Mesendoderm (in vitro differentiated cells): Measurements from ENCODE around the gene TANGO6.
A peak's percentile ranks its signal among the peaks of the same experiment; 100 is the strongest.

Source experiments
- DNase-seq: peaks from one replicate; pipeline ENCODE4 v3.0.0; 2013
- H2AK5ac ChIP-seq: 2 replicates; pipeline ENCODE4 v1.6.1; 2013; ENCODE audit warnings: low read length, inconsistent platforms
- H2BK120ac ChIP-seq: 2 replicates; pipeline ENCODE4 v1.6.1; 2013; ENCODE audit warnings: low read depth, mild to moderate bottlenecking, low read length, moderate library complexity, mixed read lengths
- H2BK15ac ChIP-seq: replicated peaks from 2 replicates; pipeline ENCODE4 v1.6.1; 2013; ENCODE audit warnings: low read depth, mild to moderate bottlenecking, moderate library complexity
- H2BK5ac ChIP-seq: 2 replicates; pipeline ENCODE4 v1.6.1; 2013; ENCODE audit warnings: low read length, inconsistent platforms
- H3K18ac ChIP-seq: 2 replicates; pipeline ENCODE4 v1.6.1; 2013; ENCODE audit warnings: mild to moderate bottlenecking, low read length, mixed read lengths
- H3K23ac ChIP-seq: one replicate; pipeline ENCODE4 v1.6.1; 2013; ENCODE audit warnings: low read length
- H3K27ac ChIP-seq: 2 replicates; pipeline ENCODE4 v1.5.1; 2013; ENCODE audit warnings: low read depth, mild to moderate bottlenecking, inconsistent platforms, low read length, moderate library complexity
- H3K27me3 ChIP-seq: 2 replicates; pipeline ENCODE4 v1.6.1; 2013; ENCODE audit warnings: low read length, control low read depth, mild to moderate bottlenecking, inconsistent platforms; ENCODE audit not compliant: insufficient read depth, poor library complexity
- H3K36me3 ChIP-seq: 2 replicates; pipeline ENCODE4 v1.6.1; 2013; ENCODE audit warnings: low read length, inconsistent platforms; ENCODE audit not compliant: control insufficient read depth, insufficient read depth
- H3K4ac ChIP-seq: one replicate; pipeline ENCODE4 v1.6.1; 2013; ENCODE audit warnings: low read depth, mild to moderate bottlenecking, low read length, moderate library complexity
- H3K4me1 ChIP-seq: 2 replicates; pipeline ENCODE4 v1.6.1; 2013; ENCODE audit warnings: low read depth, low read length, inconsistent platforms; ENCODE audit not compliant: control insufficient read depth
- H3K4me2 ChIP-seq: 2 replicates; pipeline ENCODE4 v1.6.1; 2013; ENCODE audit warnings: low read length
- H3K4me3 ChIP-seq: 2 replicates; pipeline ENCODE4 v1.5.1; 2013; ENCODE audit warnings: mild to moderate bottlenecking, low read length
- H3K56ac ChIP-seq: one replicate; pipeline ENCODE4 v1.6.1; 2013; ENCODE audit warnings: low read length
- H3K79me1 ChIP-seq: 2 replicates; pipeline ENCODE4 v1.6.1; 2013; ENCODE audit warnings: low read length, inconsistent platforms
- H3K79me2 ChIP-seq: 2 replicates; pipeline ENCODE4 v1.6.1; 2013; ENCODE audit warnings: mild to moderate bottlenecking, low read length; ENCODE audit not compliant: control insufficient read depth, insufficient read depth
- H3K9ac ChIP-seq: 2 replicates; pipeline ENCODE4 v1.6.1; 2013; ENCODE audit warnings: low read length, inconsistent platforms
- H4K5ac ChIP-seq: one replicate; pipeline ENCODE4 v1.6.1; 2013; ENCODE audit warnings: low read length
- H4K8ac ChIP-seq: one replicate; pipeline ENCODE4 v1.6.1; 2013; ENCODE audit warnings: low read depth, mild to moderate bottlenecking, control low read depth, low read length, moderate library complexity
- WGBS: extraction: QIAGEN DNeasy Blood & Tissue Kit; methylation state at CpG from one replicate; pipeline ENCODE4 v1.1.7; 2013; ENCODE audit warnings: low lambda C conversion rate, missing lambda C conversion rate; ENCODE audit not compliant: insufficient coverage; ENCODE audit errors: extremely low coverage; 5-methylcytosine and 5-hydroxymethylcytosine counted together

TANGO6 gene

DNA sequence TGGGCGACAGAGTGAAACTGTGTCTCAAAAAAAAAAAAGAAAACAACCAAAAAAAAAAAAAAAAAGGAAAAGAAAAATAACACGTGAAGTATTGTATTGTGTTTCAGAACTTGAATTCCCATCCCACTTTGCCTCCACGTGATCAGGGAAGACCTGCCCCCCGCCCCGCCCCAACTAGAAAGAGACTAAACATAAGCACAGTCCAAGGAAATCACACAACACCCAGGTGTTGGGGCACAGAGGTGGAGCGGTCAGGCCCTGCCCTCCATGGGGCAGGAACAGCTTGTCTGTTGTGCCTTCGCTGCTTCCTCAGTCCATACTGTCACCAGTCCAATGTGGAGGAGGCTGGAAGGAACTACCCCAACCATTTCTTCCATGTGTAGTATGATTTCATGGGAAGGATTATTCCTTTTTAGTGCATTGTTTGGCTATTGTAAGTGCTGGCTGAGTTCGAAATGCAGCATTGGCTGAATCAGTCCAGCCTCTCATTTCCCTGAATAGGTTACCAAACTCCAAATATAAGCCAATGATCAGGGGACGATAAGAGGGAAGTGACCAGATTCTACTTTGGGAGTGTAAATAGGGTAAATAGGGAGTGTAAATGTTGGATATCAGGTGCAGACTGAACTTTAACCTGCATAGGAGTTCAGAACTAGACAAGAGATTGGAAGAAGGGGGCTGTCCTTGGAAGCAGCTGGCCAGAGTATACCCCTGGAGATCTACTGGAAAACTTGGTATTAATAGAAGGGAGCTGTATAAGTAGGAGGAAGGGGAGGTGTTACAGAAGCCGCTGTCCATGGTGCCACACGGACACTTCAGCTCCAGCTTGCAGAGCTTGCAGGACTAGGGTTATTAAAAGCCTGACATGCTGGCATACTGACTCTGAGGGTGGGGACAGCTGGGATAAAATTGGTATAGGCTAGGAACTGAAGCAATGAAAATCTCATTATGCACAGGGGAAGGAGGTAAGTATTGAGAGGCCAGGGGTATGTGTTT, 50.7 kb downstream of the TANGO6 start:
- Histone ChIP-seq H3K79me1 (no peaks in the 10 kb centered on the region), H3K4me2 (no peak overlapping the region), H3K79me2 (no peaks in the 10 kb centered on the region), H4K8ac (no peak overlapping the region), H3K9ac (no peak overlapping the region), H3K36me3 (no peaks in the 10 kb centered on the region), H3K23ac (no peak overlapping the region), H4K5ac (no peak overlapping the region), H2BK120ac (no peak overlapping the region), H3K4ac (no peak overlapping the region), H2AK5ac (no peak overlapping the region), H2BK15ac (no peak overlapping the region), H3K18ac (no peak overlapping the region), H3K4me3 (no peak overlapping the region), H3K4me1 (no peaks in the 10 kb centered on the region), H3K27ac (no peak overlapping the region), H3K27me3 (no peaks in the 10 kb centered on the region), H2BK5ac (no peak overlapping the region), H3K56ac (no peak overlapping the region)
- WGBS: no CpG with 5 or more reads among the region's 11 CpGs
- peak; percentile 55 for DNase-seq

DNA sequence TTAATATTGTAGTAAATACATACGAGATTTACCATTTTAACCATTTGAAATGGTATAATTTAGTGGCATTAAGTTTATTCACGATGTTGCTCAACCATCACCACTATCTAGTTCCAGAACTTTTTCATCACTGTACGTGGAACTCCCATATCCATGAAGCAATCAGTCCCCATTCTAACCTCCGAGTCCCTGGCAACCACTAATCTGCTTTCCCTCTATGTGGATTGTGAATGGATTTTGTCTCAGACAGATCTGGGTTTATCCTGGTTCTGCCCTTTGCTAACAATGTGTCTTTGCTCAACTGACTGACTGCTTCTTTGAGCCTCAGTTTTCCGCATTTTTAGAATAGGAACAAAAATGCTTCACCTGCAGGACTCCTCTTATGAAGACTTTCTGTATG, 51.4 kb downstream of the TANGO6 start:
- H3K27ac ChIP-seq: no peak overlapping the region
- no peak overlapping the region for H3K9ac ChIP-seq
- DNase-seq: no peak
- H3K4me3 ChIP-seq: no peak overlapping the region
- H3K23ac ChIP-seq: no peak overlapping the region
- no peaks in the 10 kb centered on the region for H3K79me1 ChIP-seq
- H3K36me3 ChIP-seq: no peaks in the 10 kb centered on the region
- H3K4ac ChIP-seq: no peak overlapping the region
- no peaks in the 10 kb centered on the region for H3K4me1 ChIP-seq
- no peaks in the 10 kb centered on the region for H3K27me3 ChIP-seq
- H2BK120ac ChIP-seq: no peak overlapping the region
- H2AK5ac ChIP-seq: no peak overlapping the region
- no peak overlapping the region for H4K8ac ChIP-seq
- H3K56ac ChIP-seq: no peak overlapping the region
- no CpG with 5 or more reads among the region's 5 CpGs for WGBS
- no peak overlapping the region for H2BK15ac ChIP-seq
- no peak overlapping the region for H3K18ac ChIP-seq
- no peak overlapping the region for H3K4me2 ChIP-seq
- no peak overlapping the region for H2BK5ac ChIP-seq
- H3K79me2 ChIP-seq: no peaks in the 10 kb centered on the region
- H4K5ac ChIP-seq: no peak overlapping the region

DNA sequence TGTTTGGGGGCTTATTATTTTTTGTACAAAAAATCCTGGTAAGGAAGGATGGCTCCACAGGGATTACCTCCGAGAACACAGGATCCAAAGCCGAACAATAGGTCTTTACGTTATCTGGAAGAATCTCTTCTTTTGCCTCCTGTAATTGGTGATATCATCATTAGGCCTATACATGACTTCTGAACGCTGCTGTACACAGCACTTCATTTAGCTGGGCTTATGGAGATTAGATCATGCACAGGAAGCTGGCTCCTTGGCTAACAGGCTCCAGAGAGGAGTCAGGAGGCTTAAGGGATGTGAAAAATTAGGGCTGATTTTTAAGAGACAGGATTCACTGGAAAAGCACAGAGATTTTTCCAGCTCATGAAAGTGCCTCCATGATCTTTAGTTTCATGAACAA, 54.7 kb downstream of the TANGO6 start:
- Histone ChIP-seq H3K4ac (no peak overlapping the region), H2BK120ac (no peak overlapping the region), H3K23ac (no peak overlapping the region), H4K8ac (no peak overlapping the region), H3K4me1 (peaks cover 3% of the 10 kb centered on the region), H3K27ac (no peak overlapping the region), H3K4me2 (no peak overlapping the region), H3K36me3 (no peaks in the 10 kb centered on the region), H2AK5ac (no peak overlapping the region), H3K27me3 (no peaks in the 10 kb centered on the region), H4K5ac (no peak overlapping the region), H2BK5ac (no peak overlapping the region), H3K79me2 (no peaks in the 10 kb centered on the region), H3K4me3 (no peak overlapping the region), H2BK15ac (no peak overlapping the region), H3K9ac (no peak overlapping the region), H3K18ac (no peak overlapping the region), H3K79me1 (no peaks in the 10 kb centered on the region), H3K56ac (no peak overlapping the region)
- DNase-seq: no peak
- no CpG with 5 or more reads among the region's 4 CpGs for WGBS

DNA sequence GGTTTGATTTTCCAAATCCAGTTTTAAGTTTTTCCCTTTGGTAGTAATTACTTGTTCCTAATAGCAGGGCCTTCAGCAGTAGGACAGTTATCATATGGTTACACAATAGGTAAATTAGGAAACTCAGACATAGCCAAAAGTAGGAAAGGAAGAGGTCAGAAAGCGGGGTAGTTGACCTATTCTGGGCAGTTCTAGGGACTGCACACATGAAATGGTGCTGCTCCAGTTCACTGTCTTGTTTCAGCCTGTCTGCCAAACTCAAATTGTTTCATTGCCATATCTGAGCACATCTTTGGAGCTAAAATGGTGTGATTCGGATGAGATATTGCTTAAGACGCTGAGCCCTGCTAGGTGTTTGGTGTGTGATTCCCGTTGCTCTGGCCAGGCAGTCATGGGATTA, 56.7 kb downstream of the TANGO6 start:
- H2BK120ac ChIP-seq: no peak overlapping the region
- H3K4me2 ChIP-seq: no peak overlapping the region
- H3K36me3 ChIP-seq: no peaks in the 10 kb centered on the region
- no peak overlapping the region for H3K18ac ChIP-seq
- H3K4ac ChIP-seq: no peak overlapping the region
- H3K4me3 ChIP-seq: no peak overlapping the region
- H2BK15ac ChIP-seq: no peak overlapping the region
- no peak overlapping the region for H3K23ac ChIP-seq
- H4K5ac ChIP-seq: no peak overlapping the region
- no peaks in the 10 kb centered on the region for H3K79me2 ChIP-seq
- H3K27me3 ChIP-seq: no peaks in the 10 kb centered on the region
- no peak overlapping the region for H3K9ac ChIP-seq
- H3K79me1 ChIP-seq: no peaks in the 10 kb centered on the region
- WGBS: no CpG with 5 or more reads among the region's 4 CpGs
- H2BK5ac ChIP-seq: no peak overlapping the region
- no peak overlapping the region for H4K8ac ChIP-seq
- H2AK5ac ChIP-seq: no peak overlapping the region
- peaks cover 3% of the 10 kb centered on the region for H3K4me1 ChIP-seq
- no peak for DNase-seq
- no peak overlapping the region for H3K56ac ChIP-seq
- H3K27ac ChIP-seq: no peak overlapping the region

DNA sequence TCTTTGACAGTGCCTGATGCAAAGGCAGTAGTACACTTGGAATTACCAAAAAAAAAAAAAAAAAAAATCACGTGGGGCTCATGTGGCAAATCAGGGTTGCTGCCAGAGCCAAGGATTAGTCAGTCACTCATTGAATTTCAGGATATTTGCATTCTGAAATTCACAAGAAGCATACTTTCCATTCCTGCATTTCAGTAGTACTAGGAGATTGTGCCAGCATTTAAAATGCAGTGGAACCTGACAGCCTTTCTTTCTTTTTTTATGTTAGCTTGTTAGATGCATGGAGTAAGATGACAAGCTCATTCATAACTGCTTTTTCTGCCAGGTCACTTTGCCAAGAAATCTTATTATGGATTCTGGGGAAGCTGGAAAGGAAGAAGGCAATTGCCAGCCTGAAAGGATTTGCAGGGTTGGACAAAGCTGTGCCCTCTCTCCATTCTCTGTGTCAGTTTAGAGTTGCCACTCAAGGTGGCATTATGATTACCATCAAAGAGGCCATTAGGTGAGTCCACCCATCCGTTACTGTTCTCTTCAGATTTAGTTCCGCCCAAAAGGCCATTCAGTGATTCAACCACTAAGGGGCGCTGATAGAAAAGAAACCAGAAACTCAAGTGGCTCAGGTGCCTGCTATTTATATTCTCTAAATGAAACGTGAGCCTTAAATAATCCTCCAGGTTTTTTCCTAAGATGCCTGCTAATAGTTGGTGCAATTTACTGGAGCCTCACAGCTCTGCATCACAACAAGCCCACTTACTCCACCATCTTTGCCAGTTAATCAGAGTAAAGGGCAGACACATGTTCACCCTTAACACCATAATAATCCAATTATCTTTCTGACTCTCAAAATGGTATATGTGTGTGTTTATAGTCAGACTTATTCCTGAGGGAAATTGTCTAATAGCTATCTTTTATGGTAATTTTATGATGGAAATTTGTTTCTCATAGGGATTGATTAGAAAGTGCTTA, 59.0 kb downstream of the TANGO6 start:
- Histone ChIP-seq H3K4ac (no peak overlapping the region), H3K36me3 (no peaks in the 10 kb centered on the region), H2BK120ac (no peak overlapping the region), H3K79me1 (no peaks in the 10 kb centered on the region), H3K4me2 (no peak overlapping the region), H4K5ac (no peak overlapping the region), H3K27me3 (no peaks in the 10 kb centered on the region), H3K79me2 (no peaks in the 10 kb centered on the region), H2AK5ac (no peak overlapping the region), H3K27ac (peak overlapping the region; percentile 72), H3K4me3 (no peak overlapping the region), H3K4me1 (peaks cover 3% of the 10 kb centered on the region), H2BK5ac (no peak overlapping the region), H3K9ac (no peak overlapping the region), H3K23ac (no peak overlapping the region), H2BK15ac (no peak overlapping the region), H3K18ac (no peak overlapping the region), H3K56ac (no peak overlapping the region), H4K8ac (no peak overlapping the region)
- WGBS: no CpG with 5 or more reads among the region's 5 CpGs
- peak; percentile 81 for DNase-seq
